ENCODE data around the gene KCNIP3.

DNA sequence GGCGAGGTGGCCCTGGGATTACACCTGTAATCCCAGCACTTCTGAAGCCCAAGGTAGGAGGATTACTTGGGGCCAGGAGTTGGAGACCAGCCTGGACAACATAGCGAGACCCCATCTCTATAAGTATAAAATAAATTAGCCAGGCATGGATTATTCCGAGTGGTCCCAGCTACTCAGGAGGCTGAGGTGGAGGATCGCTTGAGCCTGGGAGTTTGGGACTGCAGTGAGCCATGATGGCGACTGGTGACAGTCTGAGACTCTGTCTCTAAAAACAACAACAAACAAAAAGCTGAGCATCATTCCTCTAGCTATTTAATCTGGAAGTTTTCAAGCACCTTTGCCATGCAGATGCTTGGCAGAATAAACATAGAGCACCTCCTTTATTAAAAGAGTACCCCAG lies 83.6 kb downstream of the KCNIP3 start:
- TF ChIP-seq, protein P1, sequence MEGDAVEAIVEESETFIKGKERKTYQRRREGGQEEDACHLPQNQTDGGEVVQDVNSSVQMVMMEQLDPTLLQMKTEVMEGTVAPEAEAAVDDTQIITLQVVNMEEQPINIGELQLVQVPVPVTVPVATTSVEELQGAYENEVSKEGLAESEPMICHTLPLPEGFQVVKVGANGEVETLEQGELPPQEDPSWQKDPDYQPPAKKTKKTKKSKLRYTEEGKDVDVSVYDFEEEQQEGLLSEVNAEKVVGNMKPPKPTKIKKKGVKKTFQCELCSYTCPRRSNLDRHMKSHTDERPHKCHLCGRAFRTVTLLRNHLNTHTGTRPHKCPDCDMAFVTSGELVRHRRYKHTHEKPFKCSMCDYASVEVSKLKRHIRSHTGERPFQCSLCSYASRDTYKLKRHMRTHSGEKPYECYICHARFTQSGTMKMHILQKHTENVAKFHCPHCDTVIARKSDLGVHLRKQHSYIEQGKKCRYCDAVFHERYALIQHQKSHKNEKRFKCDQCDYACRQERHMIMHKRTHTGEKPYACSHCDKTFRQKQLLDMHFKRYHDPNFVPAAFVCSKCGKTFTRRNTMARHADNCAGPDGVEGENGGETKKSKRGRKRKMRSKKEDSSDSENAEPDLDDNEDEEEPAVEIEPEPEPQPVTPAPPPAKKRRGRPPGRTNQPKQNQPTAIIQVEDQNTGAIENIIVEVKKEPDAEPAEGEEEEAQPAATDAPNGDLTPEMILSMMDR (conservative IDR thresholded peaks at IDR 0.05; ENCODE audit: low read depth, low read length) = no peak
- TF ChIP-seq EZH2phosphoT487 (IDR thresholded peaks at IDR 0.05; ENCODE audit: borderline replicate concordance, low read length) (no peak), EZH2 (IDR thresholded peaks at IDR 0.05; ENCODE audit: low read length, unreplicated experiment) (no peak)
